Duodenal mucosa (tissue), 2 donors: Measurements from ENCODE around the gene KIAA0232.
A peak's percentile ranks its signal among the peaks of the same experiment; 100 is the strongest.
"Not testable (repeated sequence)": the region's sequence is repeated elsewhere in the genome, so short reads cannot be mapped to it uniquely, and the experiment has no call there.

Experiments
- H3K27ac ChIP-seq: one replicate; pipeline ENCODE4 v1.7.0; 2013; ENCODE audit warnings: low read depth, low read length
- H3K27me3 ChIP-seq, 2 donors: one replicate each; pipeline ENCODE4 v1.7.0; 2013; ENCODE audit warnings: low read length in 2 of 2, control low read depth in 1 of 2; ENCODE audit not compliant: insufficient read depth in 2 of 2, control insufficient read depth in 1 of 2
- H3K36me3 ChIP-seq, 2 donors: one replicate each; pipeline ENCODE4 v1.7.0; 2013; ENCODE audit warnings: low read length in 2 of 2, control low read depth in 1 of 2; ENCODE audit not compliant: insufficient read depth in 2 of 2, control insufficient read depth in 1 of 2
- H3K4me1 ChIP-seq, 2 donors: one replicate each; pipeline ENCODE4 v1.7.0; 2013; ENCODE audit warnings: low read length in 2 of 2, control low read depth in 1 of 2; ENCODE audit not compliant: insufficient read depth in 2 of 2, control insufficient read depth in 1 of 2
- H3K4me3 ChIP-seq, 2 donors: one replicate each; pipeline ENCODE4 v1.7.0; 2013; ENCODE audit warnings: low read length in 2 of 2, low read depth in 1 of 2
- H3K9ac ChIP-seq, 2 donors: one replicate each; pipeline ENCODE4 v1.7.0; 2013; ENCODE audit warnings: low read length in 2 of 2, low read depth in 1 of 2
- H3K9me3 ChIP-seq, 2 donors: one replicate each; pipeline ENCODE4 v1.7.0; 2013; ENCODE audit warnings: low read length in 2 of 2, control low read depth in 1 of 2; ENCODE audit not compliant: control insufficient read depth in 1 of 2

Gene KIAA0232

DNA sequence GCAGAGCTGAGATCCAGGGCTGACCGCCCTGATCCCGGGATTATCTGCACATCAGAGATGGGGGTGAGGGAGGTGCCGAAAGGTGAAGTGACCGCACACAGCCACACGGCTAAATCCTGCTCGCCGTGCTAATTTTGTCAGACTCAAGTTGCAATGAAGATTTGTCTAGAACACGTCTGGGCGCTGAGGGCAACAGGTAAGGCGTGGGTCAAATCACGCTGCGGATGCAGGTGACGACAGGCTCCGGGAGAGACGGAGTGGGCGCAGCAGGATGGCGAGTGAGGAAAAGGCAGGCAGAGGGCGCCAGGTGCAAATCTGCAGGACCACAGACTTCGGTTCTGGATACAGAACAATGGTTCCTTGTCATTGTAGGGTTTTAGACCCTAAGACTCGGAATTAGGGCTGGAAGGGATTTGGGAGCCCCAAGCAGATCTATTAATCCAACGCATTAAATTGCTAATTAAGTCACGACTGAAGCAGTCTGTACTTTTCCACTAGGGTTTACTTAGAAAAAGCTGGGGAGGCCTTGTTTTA lies 125.2 kb downstream of the KIAA0232 start:
- Histone ChIP-seq H3K27ac (no peak overlapping the region), H3K4me3 (peak overlapping the region; percentile 43 to 44), H3K36me3 (no peaks in the 10 kb centered on the region), H3K9me3 (no peaks in the 10 kb centered on the region), H3K9ac (no peak overlapping the region), H3K4me1 (peaks cover 26 to 27% of the 10 kb centered on the region in 2 donors), H3K27me3 (no peaks in the 10 kb centered on the region)

DNA sequence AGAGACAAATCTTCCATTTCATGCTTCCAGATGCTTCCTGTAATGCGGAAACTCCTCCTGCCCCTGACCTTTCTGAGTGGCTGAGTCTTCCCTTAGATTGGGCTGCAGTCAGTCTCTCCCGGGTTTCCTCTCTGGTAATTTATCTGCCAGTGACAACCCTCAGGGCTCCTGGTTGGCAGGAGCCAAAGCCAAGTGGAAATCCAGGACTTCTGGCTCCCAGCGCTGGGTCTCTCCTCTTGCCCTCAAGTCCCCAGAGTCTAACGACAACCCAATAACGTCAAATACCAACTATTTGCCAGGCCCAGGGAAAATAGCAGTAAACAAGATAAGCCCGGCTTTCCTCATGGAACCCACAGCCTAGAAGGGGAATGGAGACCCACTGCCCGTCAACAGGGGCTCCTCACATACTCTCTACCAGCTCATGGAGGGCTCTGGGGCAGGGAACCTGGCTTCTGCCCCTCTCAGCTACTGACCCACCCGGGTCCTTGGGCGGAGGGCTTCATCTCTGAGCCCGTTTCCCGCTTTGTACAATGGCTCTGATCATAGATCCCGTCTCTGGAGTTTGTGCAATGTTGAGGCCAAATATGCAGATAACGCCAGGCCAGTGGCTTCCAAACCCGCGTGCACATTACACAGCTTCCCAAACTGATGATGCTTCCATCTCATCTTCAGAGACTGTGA lies 126.0 kb downstream of the KIAA0232 start:
- Histone ChIP-seq H3K4me3 (peak overlapping the region; percentile 76 to 88), H3K9ac (peak overlapping the region; percentile 38 to 75), H3K9me3 (no peaks in the 10 kb centered on the region), H3K27ac (peak overlapping the region; percentile 97), H3K4me1 (peaks cover 28 to 29% of the 10 kb centered on the region in 2 donors), H3K27me3 (no peaks in the 10 kb centered on the region), H3K36me3 (no peaks in the 10 kb centered on the region)

DNA sequence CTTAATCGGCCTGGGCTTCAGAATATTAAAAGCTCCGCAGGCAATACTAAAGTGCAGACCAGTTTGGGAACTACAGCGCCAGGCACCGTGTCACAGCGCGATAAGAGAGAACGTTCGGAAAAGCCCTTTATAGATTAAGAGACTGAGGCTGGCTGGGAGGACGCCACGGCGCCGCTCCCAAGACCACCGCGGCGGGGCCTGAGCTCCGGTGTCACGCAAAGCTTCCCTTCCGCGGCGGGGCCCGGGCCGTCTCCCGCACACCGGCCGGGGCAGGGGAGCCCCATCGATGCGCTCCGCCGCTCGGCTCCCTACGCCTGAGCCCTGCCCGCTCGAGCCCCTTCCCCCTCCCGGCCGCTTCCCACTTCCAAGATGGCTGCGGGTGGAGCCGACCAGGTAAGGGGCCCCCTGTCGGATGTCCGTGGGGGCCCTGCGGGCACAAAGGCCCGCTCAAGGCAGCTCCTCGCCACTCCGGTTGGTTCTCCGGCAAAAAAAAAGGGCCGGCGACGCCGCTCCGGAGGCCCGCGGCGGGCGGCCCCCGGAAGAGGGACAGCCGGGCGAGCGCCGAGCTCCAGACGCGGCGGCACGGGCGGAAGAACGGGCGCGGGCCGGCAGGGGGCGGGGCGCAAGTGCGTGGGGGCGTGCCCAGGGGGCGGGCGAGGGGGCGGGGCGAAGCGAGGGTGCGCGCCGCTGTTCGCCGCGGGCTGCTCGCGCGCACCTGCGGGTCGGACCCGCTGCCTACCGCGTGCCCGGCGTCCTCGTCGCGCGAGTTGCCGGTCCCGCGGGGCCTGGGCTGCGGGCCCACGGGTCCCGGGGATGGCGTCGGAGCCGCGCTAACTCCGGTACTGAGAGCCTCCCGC lies 126.8 kb downstream of the KIAA0232 start, which contains the start of gene TBC1D14:
Gene TBC1D14, plus strand, starts transcription at position 714 of the 857 bp plus-strand sequence. CDS start 13,564 bp downstream, outside the sequence.
- Histone ChIP-seq H3K36me3 (no peaks in the 10 kb centered on the region), H3K9ac (peak within 1 kb of the TSS; percentile 63 to 75), H3K27ac (peak within 1 kb of the TSS; percentile 97), H3K9me3 (no peaks in the 10 kb centered on the region), H3K27me3 (no peaks in the 10 kb centered on the region), H3K4me1 (peaks cover 29 to 31% of the 10 kb centered on the region in 2 donors), H3K4me3 (peak within 1 kb of the TSS; percentile 83 to 88)

DNA sequence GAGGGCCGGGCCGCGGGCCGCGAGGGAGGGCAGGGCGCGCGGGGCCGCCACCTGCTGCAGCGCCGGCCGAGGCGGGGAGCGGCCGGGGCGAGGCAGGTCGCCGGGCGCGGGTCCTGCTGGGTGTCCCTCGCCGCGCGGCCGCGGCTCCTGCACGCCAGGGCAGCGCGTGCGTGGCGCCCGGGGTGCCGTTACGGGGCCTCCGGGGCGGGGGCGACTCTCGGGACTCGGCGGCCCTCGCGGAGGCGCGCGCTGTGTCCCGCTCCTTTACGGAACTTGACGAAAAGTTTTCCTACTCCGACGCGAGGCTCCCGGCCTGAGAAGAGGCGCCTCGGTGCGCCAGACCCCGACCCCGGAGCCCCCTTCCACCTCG lies 127.4 kb downstream of the KIAA0232 start:
- H3K4me1 ChIP-seq, result peaks cover 30 to 33% of the 10 kb centered on the region in 2 donors
- no peaks in the 10 kb centered on the region for H3K36me3 ChIP-seq
- peak overlapping the region; percentile 78 to 83 for H3K4me3 ChIP-seq
- peak overlapping the region; percentile 63 to 70 for H3K9ac ChIP-seq
- H3K27ac ChIP-seq, result peak overlapping the region; percentile 43
- H3K27me3 ChIP-seq, result no peaks in the 10 kb centered on the region
- no peaks in the 10 kb centered on the region for H3K9me3 ChIP-seq

DNA sequence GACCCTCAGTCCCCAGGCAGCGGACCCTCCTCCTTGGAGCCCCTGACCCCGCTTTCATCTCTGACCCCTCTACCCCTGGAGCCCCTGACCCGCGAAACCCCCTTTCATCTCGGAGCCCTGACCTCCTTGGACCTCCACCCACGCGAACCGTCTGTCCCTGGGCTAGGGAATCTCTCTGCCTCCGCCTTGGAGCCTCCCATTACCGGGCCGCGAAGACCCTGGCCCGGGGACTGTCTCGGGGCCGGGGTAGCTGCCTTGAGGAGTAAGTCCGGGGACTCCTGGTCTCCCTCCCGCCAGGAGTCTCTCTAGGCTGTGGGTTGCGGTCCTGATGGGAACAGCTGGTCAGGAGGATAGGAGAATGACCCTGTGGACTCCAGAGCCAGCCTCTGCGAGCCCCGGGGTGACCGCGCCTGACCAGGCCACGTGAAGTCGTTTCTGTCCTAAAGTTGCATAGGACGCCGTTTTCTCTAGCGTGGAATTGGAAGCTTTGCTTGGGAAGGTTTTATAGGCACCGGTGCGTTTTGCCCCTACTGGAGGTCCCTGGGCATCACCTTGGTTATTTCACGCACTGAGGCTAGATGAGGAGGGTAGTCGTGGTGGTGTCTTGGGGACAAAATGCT lies 127.9 kb downstream of the KIAA0232 start:
- Histone ChIP-seq H3K36me3 (no peaks in the 10 kb centered on the region), H3K4me1 (peaks cover 35 to 36% of the 10 kb centered on the region in 2 donors), H3K9me3 (no peaks in the 10 kb centered on the region), H3K27ac (no peak overlapping the region), H3K27me3 (no peaks in the 10 kb centered on the region), H3K4me3 (peak overlapping the region; percentile 78 to 83), H3K9ac (peak overlapping the region; percentile 63 to 70)

DNA sequence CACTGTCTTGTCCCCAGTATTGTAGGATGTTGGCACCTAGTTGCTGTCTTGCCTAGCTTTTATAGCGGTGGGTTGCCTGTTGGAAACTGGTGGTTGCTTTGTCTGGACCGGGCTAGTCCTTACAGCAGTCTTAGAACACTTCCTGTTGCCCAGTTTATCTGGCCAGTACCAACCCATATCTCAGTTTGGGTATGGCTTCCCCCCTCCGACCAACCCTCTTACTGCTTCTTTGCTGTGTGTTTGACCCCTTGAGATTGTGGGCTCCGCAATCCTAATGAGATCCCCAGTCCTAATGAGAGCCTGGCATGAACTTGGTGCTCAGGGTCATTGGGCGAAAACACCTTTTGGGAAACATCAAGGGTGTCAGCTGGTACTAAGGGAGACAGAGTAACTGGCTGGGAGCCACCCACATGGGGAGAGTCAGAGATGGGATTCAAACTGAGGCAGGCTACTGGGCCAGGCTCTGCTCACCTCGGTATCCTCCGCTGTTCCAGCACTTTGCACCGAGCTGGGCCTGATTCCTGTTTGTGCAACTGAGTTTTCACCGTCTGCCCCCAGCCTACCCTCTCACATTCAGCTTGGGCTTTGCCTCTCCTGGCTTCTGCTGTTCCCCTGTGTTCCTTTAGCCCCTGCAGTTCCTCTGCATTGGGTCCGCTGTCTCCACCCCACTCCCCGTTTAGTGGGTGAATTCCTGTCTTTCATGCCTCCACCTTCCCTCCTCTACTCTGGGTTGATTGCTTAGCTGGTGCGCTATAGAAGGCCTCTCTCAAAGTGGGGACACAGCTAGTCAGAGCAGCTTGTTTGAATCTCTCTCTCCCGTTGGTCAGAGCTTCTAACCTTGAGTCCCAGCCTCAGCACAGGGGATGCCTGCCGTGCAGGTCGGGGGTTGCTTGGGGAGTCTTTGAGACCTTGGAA lies 128.7 kb downstream of the KIAA0232 start:
- H3K9ac ChIP-seq, result peak overlapping the region; percentile 63 to 70
- peaks cover 40 to 41% of the 10 kb centered on the region in 2 donors for H3K4me1 ChIP-seq
- no peak overlapping the region for H3K27ac ChIP-seq
- no peaks in the 10 kb centered on the region for H3K36me3 ChIP-seq
- no peaks in the 10 kb centered on the region for H3K27me3 ChIP-seq
- peak overlapping the region; percentile 78 to 83 for H3K4me3 ChIP-seq
- no peaks in the 10 kb centered on the region for H3K9me3 ChIP-seq

DNA sequence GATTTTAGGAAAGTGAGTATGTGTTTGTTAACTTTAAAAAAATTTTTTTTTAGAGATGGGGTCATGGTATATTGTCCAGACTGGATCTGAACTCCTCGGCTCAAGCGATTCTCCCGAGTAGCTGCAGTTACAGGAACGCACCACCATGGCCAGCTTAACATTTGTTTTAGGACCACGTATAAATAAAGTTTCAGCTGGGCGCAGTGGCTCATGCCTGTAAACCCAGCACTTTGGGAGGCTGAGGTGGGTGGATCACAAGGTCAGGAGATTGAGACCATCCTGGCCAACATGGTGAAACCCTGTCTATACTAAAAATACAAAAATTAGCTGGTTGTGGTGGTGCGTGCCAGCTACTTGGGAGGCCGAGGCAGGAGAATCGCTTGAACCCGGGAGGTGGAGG lies 129.4 kb downstream of the KIAA0232 start:
- H3K4me3 ChIP-seq, H3K9me3 ChIP-seq, H3K27ac ChIP-seq, H3K9ac ChIP-seq, H3K27me3 ChIP-seq, H3K36me3 ChIP-seq: not testable (repeated sequence)
- H3K4me1 ChIP-seq, result peaks cover 47 to 48% of the 10 kb centered on the region in 2 donors

DNA sequence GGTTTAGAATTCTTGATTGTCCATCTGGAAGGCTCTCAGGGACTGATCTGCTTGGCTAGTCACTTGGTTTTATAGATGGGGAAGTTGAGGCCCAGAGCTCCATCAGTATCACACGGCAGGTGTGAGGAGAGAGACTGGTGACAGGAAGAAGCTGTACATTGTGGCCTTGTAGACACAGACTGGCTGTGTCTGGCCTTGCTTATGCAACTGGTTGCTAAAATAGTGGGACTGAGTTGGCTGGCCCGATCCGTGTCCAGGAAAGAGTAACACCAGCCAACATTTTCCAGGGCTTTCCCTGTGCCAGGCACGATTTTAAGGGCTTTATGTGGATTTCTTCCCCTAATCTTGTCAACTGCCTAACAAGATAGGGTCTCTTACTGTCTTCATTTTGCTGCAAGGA lies 129.9 kb downstream of the KIAA0232 start:
- Histone ChIP-seq H3K4me3 (no peak overlapping the region), H3K9ac (no peak overlapping the region), H3K36me3 (no peaks in the 10 kb centered on the region), H3K9me3 (no peaks in the 10 kb centered on the region), H3K27ac (no peak overlapping the region), H3K4me1 (peaks cover 52 to 53% of the 10 kb centered on the region in 2 donors), H3K27me3 (no peaks in the 10 kb centered on the region)

DNA sequence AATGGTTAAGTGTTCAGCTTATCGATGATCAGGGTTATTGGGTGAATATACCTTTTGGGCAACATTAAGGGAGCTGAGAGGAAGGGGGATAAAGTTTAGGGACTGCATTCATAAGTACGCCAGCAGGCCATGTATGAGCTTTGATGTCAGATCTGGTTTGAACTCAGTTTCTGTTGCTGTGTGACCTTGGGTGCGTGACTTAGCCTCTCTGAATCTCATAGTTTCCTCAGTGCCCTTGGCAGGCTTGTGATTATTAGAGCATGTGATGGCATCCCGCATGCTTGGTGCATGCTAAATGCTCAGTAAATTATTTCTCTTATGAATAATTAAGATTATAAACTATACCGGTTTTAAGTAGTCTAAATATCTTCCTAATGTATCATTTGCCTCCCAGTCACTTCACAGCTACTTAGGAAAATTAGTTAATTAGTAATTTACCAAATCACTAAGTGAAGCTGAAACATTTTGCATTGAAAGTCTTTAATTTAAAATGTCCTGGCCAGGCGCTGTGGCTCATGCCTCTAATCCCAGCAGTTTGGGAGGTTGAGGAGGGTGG lies 130.9 kb downstream of the KIAA0232 start:
- no peaks in the 10 kb centered on the region for H3K27me3 ChIP-seq
- no peaks in the 10 kb centered on the region for H3K9me3 ChIP-seq
- H3K9ac ChIP-seq, result no peak overlapping the region
- H3K36me3 ChIP-seq, result no peaks in the 10 kb centered on the region
- no peak overlapping the region for H3K27ac ChIP-seq
- peaks cover 52 to 58% of the 10 kb centered on the region in 2 donors for H3K4me1 ChIP-seq
- no peak overlapping the region for H3K4me3 ChIP-seq
